ENCODE measurements around the gene GHRH.

Gene GHRH

DNA sequence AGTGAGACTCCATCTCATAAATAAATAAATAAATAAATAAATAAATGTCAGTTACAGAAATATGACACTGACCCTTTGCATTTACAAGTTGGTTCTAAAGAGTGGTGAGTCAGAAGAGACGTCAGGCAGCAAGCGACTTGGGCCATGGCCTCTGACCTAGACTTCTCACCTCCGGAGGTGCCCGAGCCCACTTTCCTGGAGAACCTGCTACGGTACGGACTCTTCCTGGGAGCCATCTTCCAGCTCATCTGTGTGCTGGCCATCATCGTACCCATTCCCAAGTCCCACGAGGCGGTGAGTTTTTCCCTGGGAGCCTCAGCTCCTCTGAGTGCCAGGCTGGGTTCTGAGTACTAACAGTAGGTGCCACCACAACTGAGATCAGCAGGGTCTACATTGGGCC lies 39.5 kb upstream of the GHRH start:
- Histone ChIP-seq H3K4me3 (ENCODE audit: low read length in 2 of 2) (no peak overlapping the region), H3K27me3 (ENCODE audit: control insufficient read depth in 2 of 2, insufficient read depth in 2 of 2, low read length in 2 of 2) (no peaks in the 10 kb centered on the region), H3K36me3 (ENCODE audit: control insufficient read depth in 2 of 2, insufficient read depth in 2 of 2, low read length in 2 of 2) (peaks cover 16 to 34% of the 10 kb centered on the region in 2 donors), H3K27ac (ENCODE audit: low read depth in 2 of 2, low read length in 2 of 2) (no peak overlapping the region), H3K9ac (ENCODE audit: low read depth in 1 of 2, low read length in 2 of 2) (no peak overlapping the region), H3K4me1 (ENCODE audit: control insufficient read depth in 2 of 2, insufficient read depth in 2 of 2, low read length in 2 of 2) (peaks cover 4 to 16% of the 10 kb centered on the region in 2 donors), H3K9me3 (ENCODE audit: control insufficient read depth in 2 of 2, low read length in 2 of 2) (no peaks in the 10 kb centered on the region)

- Histone ChIP-seq H3K27me3 (ENCODE audit: control insufficient read depth in 2 of 2, insufficient read depth in 2 of 2, low read length in 2 of 2) (no peaks in the 10 kb centered on the region), H3K9me3 (ENCODE audit: control insufficient read depth in 2 of 2, low read length in 2 of 2) (no peaks in the 10 kb centered on the region), H3K27ac (ENCODE audit: low read depth in 2 of 2, low read length in 2 of 2) (no peak overlapping the region), H3K4me3 (ENCODE audit: low read length in 2 of 2) (no peak overlapping the region), H3K4me1 (ENCODE audit: control insufficient read depth in 2 of 2, insufficient read depth in 2 of 2, low read length in 2 of 2) (peaks cover 4 to 28% of the 10 kb centered on the region in 2 donors), H3K9ac (ENCODE audit: low read depth in 1 of 2, low read length in 2 of 2) (no peak overlapping the region), H3K36me3 (ENCODE audit: control insufficient read depth in 2 of 2, insufficient read depth in 2 of 2, low read length in 2 of 2) (peaks cover 16 to 32% of the 10 kb centered on the region in 2 donors)
Observed at GRCh38 chr20:37299718-37300528, 38.3 kb upstream of the GHRH start.

DNA sequence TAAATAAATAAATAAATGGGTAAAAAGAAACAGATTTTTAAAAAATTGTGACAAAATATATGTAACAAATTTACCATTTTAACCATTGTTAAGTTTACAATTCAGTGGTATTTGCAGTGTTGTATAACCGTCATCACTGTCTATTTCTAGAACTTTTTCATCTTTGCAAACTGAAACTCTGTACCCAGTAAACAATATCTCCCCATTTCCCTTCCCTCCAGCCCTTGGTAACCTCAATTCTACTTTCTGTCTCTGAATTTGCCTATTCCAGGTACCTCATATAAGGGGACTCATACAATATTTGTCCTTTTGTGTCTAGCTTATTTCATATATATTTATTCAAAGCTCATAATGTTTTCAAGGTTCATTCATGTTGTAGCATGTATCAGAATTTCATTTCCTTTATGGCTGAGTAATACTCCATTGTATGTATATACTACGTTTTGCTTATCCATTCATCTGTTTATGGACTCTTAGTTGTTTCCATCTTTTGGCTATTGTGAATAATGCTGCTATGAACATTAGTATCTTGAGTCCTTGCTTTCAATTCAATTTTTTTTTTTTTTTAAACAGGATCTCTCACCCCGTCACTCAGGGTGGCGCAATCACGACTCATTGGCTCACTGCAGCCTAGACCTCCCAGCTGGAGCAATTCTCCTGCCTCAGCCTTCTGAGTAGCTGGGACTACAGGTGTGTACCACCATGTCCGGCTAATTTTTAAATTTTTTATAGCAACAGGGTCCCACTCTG lies 36.8 kb upstream of the GHRH start:
- no peak overlapping the region for H3K27ac ChIP-seq (ENCODE audit: low read depth in 2 of 2, low read length in 2 of 2)
- peaks cover under 1 to 30% of the 10 kb centered on the region in 2 donors for H3K4me1 ChIP-seq (ENCODE audit: control insufficient read depth in 2 of 2, insufficient read depth in 2 of 2, low read length in 2 of 2)
- no peak overlapping the region for H3K9ac ChIP-seq (ENCODE audit: low read depth in 1 of 2, low read length in 2 of 2)
- no peaks in the 10 kb centered on the region for H3K9me3 ChIP-seq (ENCODE audit: control insufficient read depth in 2 of 2, low read length in 2 of 2)
- H3K36me3 ChIP-seq (ENCODE audit: control insufficient read depth in 2 of 2, insufficient read depth in 2 of 2, low read length in 2 of 2): peaks cover 16 to 26% of the 10 kb centered on the region in 2 donors
- no peak overlapping the region for H3K4me3 ChIP-seq (ENCODE audit: low read length in 2 of 2)
- no peaks in the 10 kb centered on the region for H3K27me3 ChIP-seq (ENCODE audit: control insufficient read depth in 2 of 2, insufficient read depth in 2 of 2, low read length in 2 of 2)

DNA sequence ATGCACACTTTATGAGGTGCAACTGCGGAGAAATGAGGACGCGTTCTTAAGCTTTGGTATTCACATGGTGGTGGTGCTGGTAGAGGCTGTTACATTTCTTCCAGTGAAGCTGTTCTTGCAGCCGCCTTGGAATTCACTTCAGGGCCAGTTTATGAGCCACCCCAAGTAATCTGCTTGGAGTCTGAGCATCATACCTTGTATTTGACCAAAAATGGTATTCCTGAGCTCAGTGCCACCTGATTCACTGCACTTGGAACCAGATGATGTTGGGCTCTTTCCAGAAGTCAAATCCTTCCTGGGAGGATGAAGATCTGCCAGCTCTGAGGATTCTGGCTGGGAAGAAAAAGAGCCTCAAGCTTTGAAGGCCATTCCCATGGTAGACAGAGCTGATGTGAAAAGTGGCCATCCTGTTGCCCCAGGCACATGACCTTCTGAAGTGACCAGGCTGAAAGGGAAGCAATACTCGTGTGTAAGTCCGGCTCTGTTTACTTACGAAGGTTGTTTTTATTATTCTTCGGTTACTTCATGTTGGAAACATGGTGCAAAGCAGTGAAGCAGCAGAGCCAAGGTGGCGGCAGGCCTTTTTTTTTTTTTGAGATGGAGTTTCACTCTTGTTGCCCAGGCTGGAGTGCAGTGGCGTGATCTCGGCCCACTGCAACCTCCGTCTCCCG lies 35.6 kb upstream of the GHRH start:
- Histone ChIP-seq H3K9ac (ENCODE audit: low read depth in 1 of 2, low read length in 2 of 2) (no peak overlapping the region), H3K36me3 (ENCODE audit: control insufficient read depth in 2 of 2, insufficient read depth in 2 of 2, low read length in 2 of 2) (peaks cover 16 to 27% of the 10 kb centered on the region in 2 donors), H3K4me1 (ENCODE audit: control insufficient read depth in 2 of 2, insufficient read depth in 2 of 2, low read length in 2 of 2) (peaks cover 0 to 30% of the 10 kb centered on the region in 2 donors), H3K4me3 (ENCODE audit: low read length in 2 of 2) (no peak overlapping the region), H3K27ac (ENCODE audit: low read depth in 2 of 2, low read length in 2 of 2) (peak overlapping the region; percentile 39 to 40), H3K27me3 (ENCODE audit: control insufficient read depth in 2 of 2, insufficient read depth in 2 of 2, low read length in 2 of 2) (no peaks in the 10 kb centered on the region), H3K9me3 (ENCODE audit: control insufficient read depth in 2 of 2, low read length in 2 of 2) (no peaks in the 10 kb centered on the region)

GRCh38 chr20:37296371-37296770 lies 34.8 kb upstream of the GHRH start:
- no peak overlapping the region for H3K4me3 ChIP-seq (ENCODE audit: low read length in 2 of 2)
- H3K27me3 ChIP-seq (ENCODE audit: control insufficient read depth in 2 of 2, insufficient read depth in 2 of 2, low read length in 2 of 2): no peaks in the 10 kb centered on the region
- peaks cover 0 to 30% of the 10 kb centered on the region in 2 donors for H3K4me1 ChIP-seq (ENCODE audit: control insufficient read depth in 2 of 2, insufficient read depth in 2 of 2, low read length in 2 of 2)
- H3K27ac ChIP-seq (ENCODE audit: low read depth in 2 of 2, low read length in 2 of 2): peak overlapping the region; percentile 39 to 40
- peaks cover 7 to 20% of the 10 kb centered on the region in 2 donors for H3K36me3 ChIP-seq (ENCODE audit: control insufficient read depth in 2 of 2, insufficient read depth in 2 of 2, low read length in 2 of 2)
- H3K9me3 ChIP-seq (ENCODE audit: control insufficient read depth in 2 of 2, low read length in 2 of 2): no peaks in the 10 kb centered on the region
- H3K9ac ChIP-seq (ENCODE audit: low read depth in 1 of 2, low read length in 2 of 2): no peak overlapping the region

DNA sequence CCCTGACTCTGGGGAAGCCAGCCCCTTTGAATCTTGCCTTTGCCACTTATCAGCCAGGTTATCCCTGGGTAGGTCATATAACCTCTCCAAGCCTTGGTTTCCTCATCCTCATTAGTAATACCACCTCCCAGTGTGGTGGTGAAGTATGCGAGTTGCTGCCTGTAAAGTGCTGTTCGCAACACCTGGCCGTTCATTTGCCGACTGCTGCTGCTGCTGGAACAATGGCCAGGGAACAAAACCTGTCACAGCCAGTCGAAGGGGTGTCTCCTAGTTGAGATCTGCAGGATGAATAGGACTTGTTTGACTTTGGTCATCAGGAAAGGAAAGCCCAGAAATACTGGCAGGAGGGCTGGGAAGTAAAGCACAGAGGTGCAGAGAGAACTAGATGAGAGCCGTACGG lies 34.0 kb upstream of the GHRH start:
- Histone ChIP-seq H3K4me1 (ENCODE audit: control insufficient read depth in 2 of 2, insufficient read depth in 2 of 2, low read length in 2 of 2) (peaks cover 0 to 30% of the 10 kb centered on the region in 2 donors), H3K27me3 (ENCODE audit: control insufficient read depth in 2 of 2, insufficient read depth in 2 of 2, low read length in 2 of 2) (no peaks in the 10 kb centered on the region), H3K9ac (ENCODE audit: low read depth in 1 of 2, low read length in 2 of 2) (peak overlapping the region in 1 of 2 donors; percentile 21), H3K36me3 (ENCODE audit: control insufficient read depth in 2 of 2, insufficient read depth in 2 of 2, low read length in 2 of 2) (peaks cover 4 to 16% of the 10 kb centered on the region in 2 donors), H3K9me3 (ENCODE audit: control insufficient read depth in 2 of 2, low read length in 2 of 2) (no peaks in the 10 kb centered on the region), H3K4me3 (ENCODE audit: low read length in 2 of 2) (no peak overlapping the region), H3K27ac (ENCODE audit: low read depth in 2 of 2, low read length in 2 of 2) (peak overlapping the region in 1 of 2 donors; percentile 45)

DNA sequence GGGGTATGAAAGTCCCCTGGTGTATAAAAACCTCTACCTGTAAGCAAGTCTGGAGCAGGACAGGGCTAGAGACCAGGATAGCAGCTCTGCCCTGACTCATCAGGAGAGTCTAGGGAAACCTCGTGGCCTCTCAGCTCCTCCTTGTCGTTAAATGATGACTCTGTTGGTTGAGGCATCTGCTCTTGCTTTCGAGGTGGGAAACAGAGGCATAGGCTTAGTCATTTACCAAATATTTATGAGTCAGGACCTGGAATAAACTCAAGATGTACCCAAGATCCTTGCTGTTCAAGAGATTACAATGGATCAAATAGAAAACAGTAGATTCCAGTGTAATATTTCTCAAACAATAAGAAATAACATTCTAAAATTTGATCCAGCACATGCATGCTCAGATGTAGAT lies 33.4 kb upstream of the GHRH start:
- H3K9me3 ChIP-seq (ENCODE audit: control insufficient read depth in 2 of 2, low read length in 2 of 2): no peaks in the 10 kb centered on the region
- peak overlapping the region in 1 of 2 donors; percentile 45 for H3K27ac ChIP-seq (ENCODE audit: low read depth in 2 of 2, low read length in 2 of 2)
- no peak overlapping the region for H3K9ac ChIP-seq (ENCODE audit: low read depth in 1 of 2, low read length in 2 of 2)
- H3K27me3 ChIP-seq (ENCODE audit: control insufficient read depth in 2 of 2, insufficient read depth in 2 of 2, low read length in 2 of 2): no peaks in the 10 kb centered on the region
- peaks cover 4 to 16% of the 10 kb centered on the region in 2 donors for H3K36me3 ChIP-seq (ENCODE audit: control insufficient read depth in 2 of 2, insufficient read depth in 2 of 2, low read length in 2 of 2)
- H3K4me1 ChIP-seq (ENCODE audit: control insufficient read depth in 2 of 2, insufficient read depth in 2 of 2, low read length in 2 of 2): peaks cover 0 to 30% of the 10 kb centered on the region in 2 donors
- H3K4me3 ChIP-seq (ENCODE audit: low read length in 2 of 2): no peak overlapping the region

GRCh38 chr20:37294262-37294981 lies 32.8 kb upstream of the GHRH start:
- Histone ChIP-seq H3K9ac (ENCODE audit: low read depth in 1 of 2, low read length in 2 of 2) (no peak overlapping the region), H3K4me3 (ENCODE audit: low read length in 2 of 2) (no peak overlapping the region), H3K27me3 (ENCODE audit: control insufficient read depth in 2 of 2, insufficient read depth in 2 of 2, low read length in 2 of 2) (no peaks in the 10 kb centered on the region)

DNA sequence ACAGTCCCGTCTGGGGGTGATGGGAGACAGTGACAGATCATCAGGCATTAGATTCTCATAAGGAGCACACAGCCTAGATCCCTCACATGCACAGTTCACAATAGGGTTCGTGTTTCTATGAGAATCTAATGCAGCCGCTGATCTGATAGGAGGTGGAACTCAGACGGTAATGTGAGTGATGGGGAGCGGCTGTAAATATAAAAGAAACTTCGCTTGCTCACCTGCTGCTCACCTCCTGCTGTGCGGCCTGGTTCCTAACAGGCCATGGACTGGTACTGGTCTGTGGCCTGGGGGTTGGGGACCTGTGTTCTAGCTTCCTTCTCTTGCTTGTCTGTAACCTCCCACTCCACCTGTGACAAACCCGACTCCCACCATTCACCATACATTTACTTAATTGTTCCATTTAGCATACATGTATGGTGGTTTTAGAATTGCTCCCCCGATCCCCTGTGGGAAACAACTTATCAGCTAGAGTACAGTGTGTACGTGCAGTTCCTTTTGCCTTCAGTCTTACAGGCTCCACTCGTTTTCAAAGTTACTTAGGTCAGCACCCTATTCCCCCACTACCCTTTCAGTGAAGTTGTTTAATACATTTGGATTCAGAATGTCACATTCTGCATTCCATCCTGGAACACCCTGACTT lies 31.8 kb upstream of the GHRH start:
- Histone ChIP-seq H3K36me3 (ENCODE audit: control insufficient read depth in 2 of 2, insufficient read depth in 2 of 2, low read length in 2 of 2) (peaks cover 0 to 11% of the 10 kb centered on the region in 2 donors), H3K9ac (ENCODE audit: low read depth in 1 of 2, low read length in 2 of 2) (no peak overlapping the region), H3K4me1 (ENCODE audit: control insufficient read depth in 2 of 2, insufficient read depth in 2 of 2, low read length in 2 of 2) (peaks cover 0 to 30% of the 10 kb centered on the region in 2 donors), H3K27me3 (ENCODE audit: control insufficient read depth in 2 of 2, insufficient read depth in 2 of 2, low read length in 2 of 2) (no peaks in the 10 kb centered on the region), H3K27ac (ENCODE audit: low read depth in 2 of 2, low read length in 2 of 2) (no peak overlapping the region), H3K9me3 (ENCODE audit: control insufficient read depth in 2 of 2, low read length in 2 of 2) (no peaks in the 10 kb centered on the region), H3K4me3 (ENCODE audit: low read length in 2 of 2) (no peak overlapping the region)

More at GRCh38 chr20:37294262-37294981, 32.8 kb upstream of the GHRH start:
- Histone ChIP-seq H3K36me3 (ENCODE audit: control insufficient read depth in 2 of 2, insufficient read depth in 2 of 2, low read length in 2 of 2) (peaks cover 2 to 14% of the 10 kb centered on the region in 2 donors), H3K9me3 (ENCODE audit: control insufficient read depth in 2 of 2, low read length in 2 of 2) (no peaks in the 10 kb centered on the region), H3K27ac (ENCODE audit: low read depth in 2 of 2, low read length in 2 of 2) (peak overlapping the region; percentile 14 to 21), H3K4me1 (ENCODE audit: control insufficient read depth in 2 of 2, insufficient read depth in 2 of 2, low read length in 2 of 2) (peaks cover 0 to 30% of the 10 kb centered on the region in 2 donors)
